Measurements from ENCODE around the gene NDE1.
"Not testable (repeated sequence)": the region's sequence is repeated elsewhere in the genome, so short reads cannot be mapped to it uniquely, and the experiment has no call there.

NDE1 gene

GRCh38 chr16:15653227-15653626, 3.2 kb downstream of the NDE1 start:
- DNase-seq = no peak

- no peak for DNase-seq
Measured at GRCh38 chr16:15654591-15654990, 4.5 kb downstream of the NDE1 start.

GRCh38 chr16:15655561-15655960, 5.5 kb downstream of the NDE1 start:
- DNase-seq = not testable (repeated sequence)

GRCh38 chr16:15658149-15658548, 8.1 kb downstream of the NDE1 start:
- DNase-seq = no peak

DNA sequence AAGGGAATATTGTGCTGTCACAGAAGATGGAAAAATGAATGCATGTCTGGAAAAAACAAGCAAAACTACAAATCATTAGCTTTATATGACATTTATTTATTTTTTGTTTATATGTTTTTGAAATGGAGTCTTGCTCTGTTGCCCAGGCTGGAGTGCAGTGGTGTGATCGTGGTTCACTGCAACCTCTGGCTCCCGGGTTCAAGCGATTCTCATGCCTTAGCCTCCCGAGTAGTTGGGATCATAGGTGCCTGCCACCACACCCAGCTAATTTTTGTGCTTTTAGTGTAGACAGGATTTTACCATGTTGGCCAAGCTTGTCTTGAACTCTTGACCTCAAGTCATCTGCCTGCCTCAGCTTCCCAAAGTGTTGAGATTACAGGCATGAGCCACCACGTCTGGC, 8.5 kb downstream of the NDE1 start:
- no peak for DNase-seq

GRCh38 chr16:15660203-15660601, 10.2 kb downstream of the NDE1 start:
- no peak for DNase-seq

GRCh38 chr16:15665107-15665506, 15.1 kb downstream of the NDE1 start:
- no peak for DNase-seq

DNA sequence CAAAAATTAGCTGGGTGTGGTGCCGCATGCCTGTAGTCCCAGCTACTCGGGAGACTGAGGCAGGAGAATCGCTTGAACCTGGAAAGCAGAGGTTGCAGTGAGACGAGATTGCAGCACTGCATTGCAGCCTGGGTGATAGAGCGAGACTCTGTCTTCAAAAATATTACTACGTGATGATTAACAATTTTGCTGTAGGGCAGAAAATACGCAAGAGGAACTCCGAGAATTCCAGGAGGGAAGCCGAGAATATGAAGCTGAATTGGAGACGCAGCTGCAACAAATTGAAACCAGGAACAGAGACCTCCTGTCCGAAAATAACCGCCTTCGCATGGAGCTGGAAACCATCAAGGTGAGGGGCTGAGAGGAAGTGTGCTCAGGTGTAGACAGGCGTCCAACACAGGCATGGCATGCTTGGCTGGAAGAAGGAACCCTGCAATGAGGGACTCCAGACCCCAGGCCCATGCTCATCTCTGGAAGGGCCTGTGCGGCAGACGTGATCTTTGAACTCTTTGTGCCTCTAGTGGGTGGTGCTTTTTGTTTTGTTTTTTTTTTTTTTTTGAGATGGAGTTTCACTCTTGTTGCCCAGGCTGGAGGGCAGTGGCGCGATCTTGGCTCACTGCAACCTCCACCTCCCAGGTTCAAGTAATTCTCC, 17.2 kb downstream of the NDE1 start:
- no peak for DNase-seq

- no peak for DNase-seq
Measured at GRCh38 chr16:15671530-15672117, 21.6 kb downstream of the NDE1 start.

- DNase-seq = not testable (repeated sequence)
Measured at GRCh38 chr16:15672127-15672513, 22.1 kb downstream of the NDE1 start.

DNA sequence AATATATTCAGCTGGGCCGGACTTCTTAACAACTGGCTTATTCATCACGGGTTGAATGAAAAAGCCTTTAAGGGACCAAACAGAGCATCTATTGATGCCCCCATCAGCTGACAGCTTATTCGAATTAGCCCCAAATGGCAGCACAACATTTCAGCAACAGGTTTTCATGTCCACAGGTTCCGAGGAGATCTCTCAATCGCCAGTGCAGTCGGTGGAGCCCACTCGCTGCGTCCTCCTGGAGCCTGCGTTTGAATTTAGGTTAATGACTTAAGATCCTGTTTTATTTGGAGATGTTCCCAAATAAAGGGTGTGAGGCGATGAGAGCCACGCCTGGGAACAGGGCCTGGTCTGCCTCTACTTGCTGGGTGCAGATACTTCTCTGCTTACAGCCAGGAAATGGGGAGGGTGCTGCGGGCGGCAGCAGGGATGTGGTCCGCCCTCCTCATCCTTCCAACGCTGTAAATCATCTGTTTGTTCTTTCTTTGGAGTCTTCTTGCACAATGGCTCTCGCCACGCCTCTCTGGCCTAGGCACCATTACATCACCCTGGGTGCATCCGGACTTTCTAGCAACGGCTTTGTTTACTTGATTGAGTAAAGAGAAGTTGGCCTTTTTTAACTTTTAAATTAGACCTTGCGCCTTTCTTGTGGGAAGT, 22.6 kb downstream of the NDE1 start:
- DNase-seq = no peak

GRCh38 chr16:15674571-15674970, 24.5 kb downstream of the NDE1 start:
- no peak for DNase-seq

- no peak for DNase-seq
Measured at GRCh38 chr16:15676506-15676905, 26.5 kb downstream of the NDE1 start.

GRCh38 chr16:15677447-15677846, 27.4 kb downstream of the NDE1 start:
- no peak for DNase-seq

GRCh38 chr16:15682105-15682570, 32.1 kb downstream of the NDE1 start:
- no peak for DNase-seq

DNA sequence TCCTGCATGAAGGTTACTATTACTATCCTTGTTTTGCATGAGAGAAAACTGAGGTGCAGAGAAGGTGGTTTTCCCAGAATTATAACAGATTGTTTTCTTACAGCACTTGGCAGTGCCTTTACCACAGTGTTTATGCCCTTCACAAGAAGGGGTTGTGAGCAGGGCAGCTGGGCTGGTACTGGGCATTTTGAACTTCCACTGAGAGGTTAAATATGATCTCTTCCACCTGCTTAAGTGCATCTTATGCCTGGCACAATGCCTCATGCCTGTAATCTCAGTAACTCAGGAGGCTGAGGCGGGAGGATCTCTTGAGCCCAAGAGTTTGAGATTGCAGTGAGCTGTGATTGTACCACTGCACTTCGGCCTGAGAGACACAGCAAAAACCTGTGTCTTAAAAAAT, 36.2 kb downstream of the NDE1 start:
- peak; percentile 56 for DNase-seq

GRCh38 chr16:15689290-15689689, 39.2 kb downstream of the NDE1 start:
- no peak for DNase-seq

GRCh38 chr16:15690296-15690695, 40.3 kb downstream of the NDE1 start:
- no peak for DNase-seq

DNA sequence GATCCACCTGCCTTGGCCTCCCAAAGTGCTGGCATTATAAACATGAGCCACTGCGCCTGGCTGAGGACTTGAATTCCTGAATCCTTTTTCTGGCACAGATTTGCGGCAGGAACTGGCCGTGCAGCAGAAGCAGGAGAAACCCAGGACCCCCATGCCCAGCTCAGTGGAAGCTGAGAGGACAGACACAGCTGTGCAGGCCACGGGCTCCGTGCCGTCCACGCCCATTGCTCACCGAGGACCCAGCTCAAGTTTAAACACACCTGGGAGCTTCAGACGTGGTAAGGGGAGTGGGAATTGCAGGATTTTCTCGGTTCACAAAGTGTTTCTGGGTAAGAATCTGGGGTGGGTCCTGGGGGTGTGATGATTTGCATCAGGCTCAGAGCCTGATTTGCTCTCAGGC, 41.0 kb downstream of the NDE1 start:
- DNase-seq = no peak

GRCh38 chr16:15692508-15692907, 42.5 kb downstream of the NDE1 start:
- not testable (repeated sequence) for DNase-seq

DNA sequence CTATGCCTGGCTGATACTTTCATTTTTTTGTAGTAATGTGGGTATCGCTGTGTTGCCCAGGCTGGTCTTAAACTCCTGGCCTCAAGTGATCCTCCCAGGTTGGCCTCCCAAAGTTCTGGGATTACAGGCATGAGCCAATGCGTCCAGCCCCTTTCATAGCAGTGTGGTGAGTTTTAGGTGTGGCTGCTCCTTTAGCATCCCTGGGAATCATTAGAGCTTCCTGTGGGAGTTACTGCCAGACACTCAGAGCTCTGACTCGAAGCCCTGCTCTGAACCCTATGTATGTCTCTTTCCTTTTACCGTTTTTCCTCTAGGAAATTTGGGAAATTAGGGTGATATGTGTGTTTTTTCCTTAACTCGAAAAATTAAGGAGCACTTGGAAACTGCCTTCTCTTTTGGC, 44.5 kb downstream of the NDE1 start:
- no peak for DNase-seq

- DNase-seq = no peak
Measured at GRCh38 chr16:15699819-15700218, 49.8 kb downstream of the NDE1 start.

DNA sequence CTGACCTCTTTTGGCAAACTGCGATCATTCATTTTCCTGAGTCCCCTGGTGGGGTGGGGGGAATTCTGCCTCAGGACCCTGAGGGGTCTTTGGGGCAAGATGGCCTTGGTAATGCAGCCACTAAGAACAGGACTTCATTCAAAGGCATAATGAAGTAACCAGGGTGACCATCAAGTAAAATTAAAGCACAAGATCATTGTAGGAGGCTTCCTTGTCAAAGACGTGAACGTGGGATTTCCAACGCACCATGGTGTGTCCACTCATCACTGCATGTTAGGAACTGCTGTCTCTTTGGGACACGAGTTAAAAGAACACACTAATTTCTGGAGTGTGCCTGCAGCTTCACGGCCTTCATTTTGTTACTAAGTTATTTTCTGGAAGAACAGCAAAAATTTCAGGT, 51.3 kb downstream of the NDE1 start:
- DNase-seq = no peak
